ENCODE measurements around the gene ARHGAP21.

GRCh38 chr10:24727786-24728185 is 4.1 kb upstream of the ARHGAP21 start:
- peak in 1 of 2 donors; percentile 20 for TF ChIP-seq CTCF (conservative IDR thresholded peaks at IDR 0.05 in 1 of 2, IDR thresholded peaks at IDR 0.05 in 1 of 2; ENCODE audit: extremely low read depth in 1 of 2, insufficient read depth in 1 of 2, low read depth in 1 of 2, low read length in 2 of 2)
- no peak for TF ChIP-seq EZH2 (IDR thresholded peaks at IDR 0.05; ENCODE audit: borderline replicate concordance, low read length)

All from mammary epithelial cell (primary cell).